ENCODE results near the gene FRMPD2. TPM values are rescaled to one million over a fixed set of nuclear protein-coding genes. Genes with fewer than 3 reads are reported as not detected.

FRMPD2 gene
- polyA plus RNA-seq, 2 of the 4 experiments (the other 2 are of a cell fraction): 0.13 to 0.15 TPM

GRCh38 chr10:48199580-48200377 lies 74.7 kb downstream of the FRMPD2 start:
- no peak overlapping the region for H3K4me2 ChIP-seq
- ATAC-seq: no peak

GRCh38 chr10:48197236-48197899 lies 77.1 kb downstream of the FRMPD2 start:
- no peak for FAIRE-seq
- no peaks in the 10 kb centered on the region for H3K9me3 ChIP-seq
- CTCF ChIA-PET: interaction anchor here (1.1 to 1.4 kb wide), 3 partner anchors 15 to 92 kb away, joined by 3 to 4 read pairs (median 4); no protein-coding TSS in a partner anchor
- TF ChIP-seq SMC3 (IDR thresholded peaks at IDR 0.05) (no peak), ELK1 (IDR thresholded peaks at IDR 0.05; ENCODE audit: low read depth, low read length) (no peak), NFE2L2 (conservative IDR thresholded peaks at IDR 0.05; ENCODE audit: low read length) (no peak), FOSL2 (IDR thresholded peaks at IDR 0.05) (no peak), FOSL2 (CRISPR knock-in tag; IDR thresholded peaks at IDR 0.05) (no peak), ATOH8 (CRISPR knock-in tag; IDR thresholded peaks at IDR 0.05; ENCODE audit: low read depth) (no peak), E2F6 (IDR thresholded peaks at IDR 0.05; ENCODE audit: borderline replicate concordance, low read depth) (no peak), HOXA7 (CRISPR knock-in tag; IDR thresholded peaks at IDR 0.05) (no peak), REST (IDR thresholded peaks at IDR 0.05) (no peak), EHF (CRISPR knock-in tag; IDR thresholded peaks at IDR 0.05) (no peak), POLR2A (IDR thresholded peaks at IDR 0.05; ENCODE audit: low read length) (no peak), BCL3 (IDR thresholded peaks at IDR 0.05) (no peak), JUN (IDR thresholded peaks at IDR 0.05) (no peak), TP53 (CRISPR knock-in tag; IDR thresholded peaks at IDR 0.05) (no peak), FOXS1 (CRISPR knock-in tag; IDR thresholded peaks at IDR 0.05) (no peak), CHD2 (IDR thresholded peaks at IDR 0.05; ENCODE audit: low read length, partially characterized antibody) (no peak), CBX8 (IDR thresholded peaks at IDR 0.05) (no peak)
- POLR2A ChIA-PET: no interaction called here
- no peak for ATAC-seq
- H3K4me1 ChIP-seq: peaks cover 17% of the 10 kb centered on the region
- no peak overlapping the region for H3K27ac ChIP-seq
- DNase-seq (ENCODE audit: low read depth in 1 of 2, low spot score in 1 of 2): no peak
- H3K4me2 ChIP-seq: no peak overlapping the region
- no peak overlapping the region for H3K4me3 ChIP-seq
- WGBS (ENCODE audit: missing lambda C conversion rate): 76% methylated on average over 6 of the region's 6 CpGs

More at GRCh38 chr10:48199580-48200377, 74.7 kb downstream of the FRMPD2 start:
- DNase-seq (ENCODE audit: low read depth in 1 of 2, low spot score in 1 of 2) (peak in 1 of 2 experiments; percentile 7), FAIRE-seq (no peak)
- H3K4me1 ChIP-seq: peaks cover 6% of the 10 kb centered on the region
- no peak overlapping the region for H3K4me3 ChIP-seq
- POLR2A ChIA-PET: no interaction called here
- WGBS (ENCODE audit: missing lambda C conversion rate): 68% methylated on average over 9 of the region's 9 CpGs
- TF ChIP-seq ZC3H11A (IDR thresholded peaks at IDR 0.05) (peak; percentile 83), JUNB (IDR thresholded peaks at IDR 0.05) (no peak)
- no peaks in the 10 kb centered on the region for H3K9me3 ChIP-seq
- H3K27ac ChIP-seq: no peak overlapping the region
- CTCF ChIA-PET: no interaction called here

Data from A549 (cell line).